ENCODE data around the gene CLIP2. TPM values are rescaled to one million over a fixed set of nuclear protein-coding genes. Genes with fewer than 3 reads are reported as not detected.
"Not testable (repeated sequence)": the region's sequence is repeated elsewhere in the genome, so short reads cannot be mapped to it uniquely, and the experiment has no call there.

Gene CLIP2
- total RNA-seq, 1 experiment from 2014 or later, result 26.2 TPM

DNA sequence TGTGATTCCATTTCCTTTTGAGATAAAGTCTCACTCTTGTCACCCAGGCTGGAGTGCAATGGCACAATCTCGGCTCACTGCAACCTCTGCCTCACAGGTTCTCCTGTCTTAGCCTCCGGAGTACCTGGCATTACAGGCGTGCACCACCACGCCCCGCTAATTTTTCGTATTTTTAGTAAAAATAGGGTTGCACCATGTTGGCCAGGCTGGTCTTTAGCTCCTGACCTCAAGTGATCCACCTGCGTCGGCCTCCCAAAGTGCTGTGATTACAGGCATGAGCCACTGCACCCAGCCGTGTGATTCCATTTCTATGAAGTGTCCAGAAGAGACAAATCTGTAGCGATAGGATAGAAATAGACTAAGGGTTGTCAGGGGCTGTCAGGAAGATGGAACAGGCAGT lies 60.4 kb downstream of the CLIP2 start:
- Histone ChIP-seq H3K4me2 (ENCODE audit: low read length) (no peak overlapping the region), H3K9ac (ENCODE audit: low read length) (no peak overlapping the region), H3K79me2 (ENCODE audit: low read length) (no peaks in the 10 kb centered on the region), H3K9me2 (replicated peaks; ENCODE audit: low read length) (no peaks in the 10 kb centered on the region), H3K27ac (ENCODE audit: low read length) (no peak overlapping the region), H3K36me3 (ENCODE audit: low read depth, low read length) (no peaks in the 10 kb centered on the region), H3F3A (ENCODE audit: low read length, unreplicated experiment) (no peaks in the 10 kb centered on the region), H3K9me3 (ENCODE audit: low read length) (no peaks in the 10 kb centered on the region), H2AFZ (ENCODE audit: low read length) (no peak overlapping the region), H4K20me1 (ENCODE audit: low read length) (no peaks in the 10 kb centered on the region), H3K4me3 (ENCODE audit: low read length) (no peak overlapping the region), H3K4me1 (ENCODE audit: insufficient read depth, low read length) (peaks cover under 1% of the 10 kb centered on the region), H3K27me3 (ENCODE audit: low read length) (no peaks in the 10 kb centered on the region)
- no TSS peak for BruUV-seq (replicated peaks)
- ATAC-seq (no peak), DNase-seq (no peak)
- CTCF ChIA-PET, result no interaction called here
- POLR2A ChIA-PET (ENCODE audit: unreplicated experiment), result no interaction called here
- TF ChIP-seq, protein P1, sequence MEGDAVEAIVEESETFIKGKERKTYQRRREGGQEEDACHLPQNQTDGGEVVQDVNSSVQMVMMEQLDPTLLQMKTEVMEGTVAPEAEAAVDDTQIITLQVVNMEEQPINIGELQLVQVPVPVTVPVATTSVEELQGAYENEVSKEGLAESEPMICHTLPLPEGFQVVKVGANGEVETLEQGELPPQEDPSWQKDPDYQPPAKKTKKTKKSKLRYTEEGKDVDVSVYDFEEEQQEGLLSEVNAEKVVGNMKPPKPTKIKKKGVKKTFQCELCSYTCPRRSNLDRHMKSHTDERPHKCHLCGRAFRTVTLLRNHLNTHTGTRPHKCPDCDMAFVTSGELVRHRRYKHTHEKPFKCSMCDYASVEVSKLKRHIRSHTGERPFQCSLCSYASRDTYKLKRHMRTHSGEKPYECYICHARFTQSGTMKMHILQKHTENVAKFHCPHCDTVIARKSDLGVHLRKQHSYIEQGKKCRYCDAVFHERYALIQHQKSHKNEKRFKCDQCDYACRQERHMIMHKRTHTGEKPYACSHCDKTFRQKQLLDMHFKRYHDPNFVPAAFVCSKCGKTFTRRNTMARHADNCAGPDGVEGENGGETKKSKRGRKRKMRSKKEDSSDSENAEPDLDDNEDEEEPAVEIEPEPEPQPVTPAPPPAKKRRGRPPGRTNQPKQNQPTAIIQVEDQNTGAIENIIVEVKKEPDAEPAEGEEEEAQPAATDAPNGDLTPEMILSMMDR (conservative IDR thresholded peaks at IDR 0.05; ENCODE audit: low read depth, low read length), result no peak
- TF ChIP-seq EZH2 (IDR thresholded peaks at IDR 0.05; ENCODE audit: low read length, unreplicated experiment) (no peak), EZH2phosphoT487 (IDR thresholded peaks at IDR 0.05; ENCODE audit: borderline replicate concordance, low read length) (no peak)
- intact Hi-C loops (cut with micrococcal nuclease), result loop anchor here (10.0 kb wide), 1 partner anchor 75 kb away; no protein-coding TSS in a partner anchor

GRCh38 chr7:74350751-74351150 lies 61.5 kb downstream of the CLIP2 start:
- intact Hi-C loops (cut with micrococcal nuclease), result loop anchor here (10.0 kb wide), 1 partner anchor 76 kb away; no protein-coding TSS in a partner anchor
- Histone ChIP-seq H3K36me3 (ENCODE audit: low read depth, low read length) (peaks cover 3% of the 10 kb centered on the region; the same call in 1 of the 2 replicates), H3K27me3 (ENCODE audit: low read length) (no peaks in the 10 kb centered on the region), H4K20me1 (ENCODE audit: low read length) (no peaks in the 10 kb centered on the region), H3K4me1 (ENCODE audit: insufficient read depth, low read length) (peaks cover 5% of the 10 kb centered on the region), H3F3A (ENCODE audit: low read length, unreplicated experiment) (no peaks in the 10 kb centered on the region), H3K4me3 (ENCODE audit: low read length) (no peak overlapping the region), H3K9me2 (replicated peaks; ENCODE audit: low read length) (no peaks in the 10 kb centered on the region), H2AFZ (ENCODE audit: low read length) (no peak overlapping the region), H3K9ac (ENCODE audit: low read length) (no peak overlapping the region), H3K9me3 (ENCODE audit: low read length) (no peaks in the 10 kb centered on the region), H3K27ac (ENCODE audit: low read length) (no peak overlapping the region), H3K4me2 (ENCODE audit: low read length) (no peak overlapping the region), H3K79me2 (ENCODE audit: low read length) (no peaks in the 10 kb centered on the region)
- DNase-seq (no peak), ATAC-seq (no peak)
- BruUV-seq (replicated peaks), result no TSS peak
- ChIA-PET CTCF (no interaction called here), POLR2A (ENCODE audit: unreplicated experiment) (no interaction called here)
- TF ChIP-seq EZH2phosphoT487 (IDR thresholded peaks at IDR 0.05; ENCODE audit: borderline replicate concordance, low read length) (no peak), EZH2 (IDR thresholded peaks at IDR 0.05; ENCODE audit: low read length, unreplicated experiment) (no peak)
- TF ChIP-seq, protein P1 (conservative IDR thresholded peaks at IDR 0.05; ENCODE audit: low read depth, low read length), result no peak

- Histone ChIP-seq H3K9me3 (ENCODE audit: low read length) (no peaks in the 10 kb centered on the region; the same call in 1 of the 2 replicates), H4K20me1 (ENCODE audit: low read length) (no peaks in the 10 kb centered on the region), H3K4me1 (ENCODE audit: insufficient read depth, low read length) (peaks cover 5% of the 10 kb centered on the region), H3F3A (ENCODE audit: low read length, unreplicated experiment) (no peaks in the 10 kb centered on the region), H3K4me2 (ENCODE audit: low read length) (no peak overlapping the region), H3K79me2 (ENCODE audit: low read length) (no peaks in the 10 kb centered on the region), H3K9me2 (replicated peaks; ENCODE audit: low read length) (no peaks in the 10 kb centered on the region), H2AFZ (ENCODE audit: low read length) (no peak overlapping the region), H3K4me3 (ENCODE audit: low read length) (no peak overlapping the region), H3K27ac (ENCODE audit: low read length) (no peak overlapping the region), H3K9ac (ENCODE audit: low read length) (no peak overlapping the region), H3K27me3 (ENCODE audit: low read length) (no peaks in the 10 kb centered on the region), H3K36me3 (ENCODE audit: low read depth, low read length) (peaks cover 12% of the 10 kb centered on the region)
- no TSS peak for BruUV-seq (replicated peaks)
- CTCF ChIA-PET, result interaction anchor here (0.6 kb wide), 1 partner anchor 49 kb away, joined by 4 read pairs; no protein-coding TSS in a partner anchor
- DNase-seq (no peak), ATAC-seq (no peak)
- POLR2A ChIA-PET (ENCODE audit: unreplicated experiment), result no interaction called here
- TF ChIP-seq EZH2 (IDR thresholded peaks at IDR 0.05; ENCODE audit: low read length, unreplicated experiment), result no peak
- TF ChIP-seq, protein P1 (conservative IDR thresholded peaks at IDR 0.05; ENCODE audit: low read depth, low read length), result no peak
- TF ChIP-seq EZH2phosphoT487 (IDR thresholded peaks at IDR 0.05; ENCODE audit: borderline replicate concordance, low read length), result no peak
- intact Hi-C loops (cut with micrococcal nuclease), result loop anchor here (10.0 kb wide), 1 partner anchor 77 kb away; no protein-coding TSS in a partner anchor
Measured at GRCh38 chr7:74351836-74352235, 62.6 kb downstream of the CLIP2 start.

DNA sequence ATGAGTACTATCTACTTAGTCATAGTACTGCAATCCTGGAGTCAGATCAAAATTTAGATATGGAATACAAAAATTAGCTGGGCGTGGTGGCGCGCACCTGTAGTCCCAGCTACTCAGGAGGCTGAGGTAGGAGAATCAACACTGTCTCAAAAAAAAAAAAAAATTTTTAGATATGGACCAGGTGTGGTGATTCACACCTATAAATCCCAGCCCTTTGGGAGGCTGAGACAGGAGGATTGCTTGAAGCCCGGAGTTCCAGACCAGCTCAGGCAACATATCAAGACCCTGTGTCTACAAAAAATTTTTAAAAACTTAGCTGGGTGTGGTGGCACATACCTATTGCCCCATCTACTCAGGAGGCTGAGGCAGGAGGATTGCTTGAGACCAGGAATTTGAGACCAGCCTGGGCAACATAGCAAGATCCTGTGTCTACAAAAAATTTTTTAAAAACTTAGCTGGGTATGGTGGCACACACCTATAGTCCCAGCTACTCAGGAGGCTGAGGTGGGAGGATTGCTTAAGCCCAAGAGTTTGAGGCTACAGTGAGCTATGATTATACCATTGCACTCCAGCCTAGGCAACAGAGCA lies 63.4 kb downstream of the CLIP2 start:
- POLR2A ChIA-PET (ENCODE audit: unreplicated experiment); H3K4me2 ChIP-seq (ENCODE audit: low read length); H4K20me1 ChIP-seq (ENCODE audit: low read length); H3K4me3 ChIP-seq (ENCODE audit: low read length); ATAC-seq; H3K27me3 ChIP-seq (ENCODE audit: low read length); H3K27ac ChIP-seq (ENCODE audit: low read length); H3K79me2 ChIP-seq (ENCODE audit: low read length); CTCF ChIA-PET; H2AFZ ChIP-seq (ENCODE audit: low read length); H3K9ac ChIP-seq (ENCODE audit: low read length); H3K9me3 ChIP-seq (ENCODE audit: low read length); H3K4me1 ChIP-seq (ENCODE audit: insufficient read depth, low read length); H3K9me2 ChIP-seq (replicated peaks; ENCODE audit: low read length); H3F3A ChIP-seq (ENCODE audit: low read length, unreplicated experiment); BruUV-seq (replicated peaks): not testable (repeated sequence)
- peak; percentile 45 for DNase-seq
- intact Hi-C loops (cut with micrococcal nuclease), result loop anchor here (10.0 kb wide), 1 partner anchor 78 kb away; no protein-coding TSS in a partner anchor
- peaks cover 12% of the 10 kb centered on the region for H3K36me3 ChIP-seq (ENCODE audit: low read depth, low read length)

All from PC-3 (cell line).